HG03575 (cell line): ENCODE data around the gene HIF1AN.
"Not testable (repeated sequence)": the region's sequence is repeated elsewhere in the genome, so short reads cannot be mapped to it uniquely, and the experiment has no call there.

Experiments used
- ATAC-seq: cut with Tn5 transposase; IDR thresholded peaks from one replicate; pipeline ENCODE4 v1.9.1; 2021; ENCODE audit not compliant: unreplicated experiment, insufficient number of reproducible peaks, low FRiP score; ENCODE audit errors: extremely low read depth

The HIF1AN gene

DNA sequence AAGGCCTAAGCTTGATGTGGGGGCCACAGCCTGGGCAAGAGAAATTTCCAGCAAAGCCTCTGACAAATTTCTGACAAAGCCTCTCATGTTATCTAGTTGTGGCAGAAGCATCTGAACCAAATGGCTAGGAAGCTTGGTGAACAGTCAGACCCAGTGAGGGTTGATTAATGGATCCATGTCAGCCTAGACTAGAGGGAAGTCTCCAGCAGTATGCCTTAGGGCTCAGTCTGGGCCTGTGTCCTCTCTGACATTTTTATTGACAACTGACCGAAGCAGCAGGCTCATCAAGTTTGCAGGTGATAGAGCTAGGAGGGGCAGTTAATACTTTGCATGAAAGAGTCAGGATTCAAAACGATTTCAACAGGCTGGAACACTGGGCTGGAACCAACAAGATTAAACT is 25.3 kb downstream of the HIF1AN start:
- no peak for ATAC-seq

DNA sequence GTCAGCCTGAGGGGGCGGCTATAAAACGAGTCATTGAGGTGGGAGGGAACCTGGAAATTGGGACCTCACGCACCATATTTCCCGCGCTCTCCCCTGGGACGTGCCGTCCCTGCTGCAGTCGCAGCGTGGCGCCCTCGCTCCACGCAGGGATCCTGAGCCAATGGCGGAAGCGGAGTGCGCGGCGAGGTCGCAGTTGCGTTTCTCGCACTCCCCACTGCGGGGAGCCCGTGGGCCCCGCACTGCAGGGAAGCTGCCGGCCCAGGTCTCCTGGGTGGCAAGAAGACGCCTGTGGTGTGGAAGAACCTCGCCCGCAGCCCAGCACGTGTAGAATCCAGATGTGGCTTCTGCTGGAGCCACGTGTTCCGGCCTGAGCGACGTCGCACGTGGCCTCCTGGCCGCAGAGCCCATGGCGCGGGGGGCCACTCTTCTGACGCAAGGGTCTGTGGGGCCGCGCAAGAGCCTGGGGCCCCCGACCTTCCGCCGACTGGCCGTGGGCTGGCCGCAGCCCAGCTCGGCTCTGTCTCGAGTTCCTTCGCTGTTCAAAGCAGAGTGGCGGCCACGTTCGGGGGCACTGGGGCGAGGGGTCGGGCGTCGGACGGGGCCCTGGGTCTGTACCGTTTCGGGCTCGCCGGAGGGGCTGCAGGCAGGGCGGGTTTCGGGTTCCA is 26.4 kb downstream of the HIF1AN start:
- no peak for ATAC-seq

DNA sequence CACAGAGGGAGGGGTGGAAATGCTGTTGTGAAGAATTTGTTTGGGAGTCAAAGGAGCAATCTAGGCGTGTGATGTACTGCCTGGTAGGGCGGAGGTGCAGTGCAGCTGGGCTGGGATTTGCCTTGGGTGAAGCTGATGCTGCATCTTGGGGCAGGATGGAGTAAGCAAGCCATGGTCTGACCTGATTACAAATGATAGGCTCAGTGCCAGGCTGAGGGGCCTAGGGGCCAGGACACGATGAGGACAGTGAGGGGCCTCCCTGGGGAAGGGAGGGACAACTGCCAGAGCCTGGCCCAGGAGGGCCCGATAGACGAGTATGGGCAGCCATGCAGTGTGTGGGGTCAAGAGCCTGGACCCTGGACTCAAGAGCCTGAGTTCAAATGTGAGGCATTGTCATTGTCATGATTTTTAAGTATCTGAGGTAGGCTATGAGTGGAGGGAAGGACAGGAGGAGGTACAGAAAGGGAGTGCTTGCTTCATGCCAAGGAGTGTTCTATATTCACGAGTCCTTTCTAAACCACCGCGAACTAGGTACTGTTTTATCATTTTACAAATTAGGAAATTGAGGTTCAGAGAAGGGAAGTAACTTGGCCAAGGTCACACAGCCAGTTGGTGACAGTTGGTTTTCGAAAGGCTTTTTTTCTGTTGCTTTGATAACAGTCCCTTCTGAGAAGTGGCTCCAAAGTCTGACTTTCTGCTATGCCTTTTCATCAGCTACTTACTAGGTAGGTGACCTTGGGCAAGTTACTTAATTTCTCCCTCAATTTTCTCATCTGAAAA is 29.7 kb downstream of the HIF1AN start:
- no peak for ATAC-seq

DNA sequence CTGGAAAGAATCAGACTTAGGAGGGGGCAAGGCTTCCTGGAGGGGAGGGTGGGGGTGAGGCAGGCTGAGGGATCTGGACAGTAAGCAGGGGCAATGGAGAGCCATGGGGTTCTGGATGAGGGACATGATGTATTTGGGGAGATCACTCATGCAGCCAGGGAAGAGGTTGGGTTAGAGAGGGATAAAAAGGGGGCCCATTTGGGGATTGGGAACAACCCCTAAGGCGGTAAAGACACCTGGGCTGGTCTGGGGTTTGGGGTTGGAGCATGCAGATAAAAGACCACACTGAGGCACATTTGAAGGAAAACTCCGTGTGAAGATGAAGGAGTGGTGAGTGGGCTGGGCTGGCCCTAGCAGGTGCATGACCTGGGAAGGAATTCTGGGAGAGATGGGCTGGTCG is 30.8 kb downstream of the HIF1AN start:
- ATAC-seq = no peak

DNA sequence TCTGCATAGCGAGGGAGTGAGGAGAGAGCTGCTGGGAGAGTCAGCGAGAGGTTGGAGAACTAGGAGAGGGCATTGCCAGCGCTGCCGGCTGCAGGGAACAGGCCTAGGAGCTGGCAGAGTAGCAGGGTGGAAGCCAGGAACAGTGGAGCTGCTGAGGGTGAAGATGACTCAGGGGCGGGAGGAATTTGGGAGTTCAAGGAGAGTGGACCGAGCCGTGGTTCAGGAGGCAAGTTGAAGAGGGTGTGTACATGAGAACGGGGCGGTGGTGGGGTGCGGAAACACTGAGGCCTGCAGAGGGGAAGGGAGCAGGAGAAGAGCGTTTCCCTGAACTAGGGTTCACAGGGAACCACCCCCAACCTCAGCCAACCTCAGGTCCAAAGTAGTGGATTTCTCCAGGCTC is 31.5 kb downstream of the HIF1AN start:
- no peak for ATAC-seq

DNA sequence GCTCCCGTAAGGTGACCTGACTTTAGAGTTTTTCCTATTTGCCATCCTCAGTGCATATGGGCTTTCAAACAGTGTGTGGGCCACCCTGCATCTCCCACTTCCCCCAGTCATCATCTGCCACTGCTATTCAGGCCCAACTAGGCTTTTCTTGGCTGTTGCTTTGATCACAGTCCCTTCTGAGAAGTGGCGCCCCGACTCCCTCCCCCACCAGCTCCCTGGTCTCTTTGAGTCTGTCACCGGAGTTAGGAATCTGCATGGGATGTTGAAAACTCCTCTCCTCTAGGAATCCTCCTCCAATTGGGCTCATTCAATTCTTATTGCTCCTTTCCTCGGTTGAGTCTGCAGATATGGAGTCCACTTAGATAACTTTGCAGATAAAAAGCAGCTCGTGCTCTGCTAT is 32.1 kb downstream of the HIF1AN start:
- ATAC-seq = no peak

DNA sequence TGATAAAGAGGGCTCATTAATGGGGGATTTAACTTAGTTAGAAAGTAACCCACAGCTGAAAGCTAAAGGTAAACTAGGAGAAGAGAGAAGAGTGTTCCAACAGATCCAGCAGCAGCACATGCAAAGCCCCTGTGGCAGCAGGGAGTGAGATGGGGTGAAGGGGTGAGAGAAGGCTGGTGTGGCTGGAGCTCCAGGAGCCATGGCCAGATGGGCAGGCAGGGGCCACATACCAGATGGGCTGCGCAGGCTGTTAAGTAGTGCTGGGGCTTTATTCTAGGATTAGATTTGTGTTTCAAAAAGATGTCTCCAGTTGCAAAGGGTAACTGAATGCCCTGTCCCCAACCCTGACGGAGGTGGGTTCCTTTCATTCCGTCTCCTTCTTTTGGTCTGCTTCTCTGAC is 33.2 kb downstream of the HIF1AN start:
- no peak for ATAC-seq

DNA sequence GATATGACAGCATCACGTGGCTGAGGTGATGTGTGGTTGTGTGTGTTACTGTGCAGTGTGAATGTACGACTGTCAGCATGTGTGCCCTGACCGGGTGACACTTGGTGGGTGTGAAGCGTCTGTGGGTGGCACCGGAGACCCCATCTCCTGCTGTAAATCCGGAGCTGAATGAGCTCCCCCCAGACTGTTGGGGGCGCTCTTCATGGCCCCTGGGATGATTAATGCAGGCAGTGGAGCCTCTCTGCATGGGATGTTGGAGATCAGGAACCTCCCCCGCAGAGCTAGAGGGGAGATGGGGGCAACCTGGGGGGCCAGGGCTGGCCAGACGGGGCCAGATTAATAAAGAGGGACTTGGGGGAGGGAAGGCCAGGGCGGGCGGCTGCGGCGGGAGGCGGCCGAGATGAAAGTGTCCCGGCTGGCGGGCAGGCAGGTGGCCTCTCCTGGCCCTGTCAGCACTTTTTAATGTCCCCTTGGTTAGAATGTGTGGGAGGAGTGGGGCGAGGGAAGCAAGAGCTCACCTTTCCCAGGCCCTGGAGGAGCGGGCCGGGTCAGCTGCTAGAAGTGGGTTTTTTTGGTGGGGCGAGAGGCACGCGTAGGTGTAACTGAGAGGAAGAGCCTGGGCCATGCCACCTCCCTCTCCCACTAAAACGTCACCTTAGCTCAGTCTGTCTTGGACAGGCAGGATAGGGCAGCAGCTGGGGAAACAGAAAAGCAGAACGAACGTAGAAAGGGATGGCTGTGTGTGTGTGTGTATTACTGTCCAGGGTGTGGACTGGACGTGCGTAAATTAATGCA is 34.1 kb downstream of the HIF1AN start:
- ATAC-seq = no peak

DNA sequence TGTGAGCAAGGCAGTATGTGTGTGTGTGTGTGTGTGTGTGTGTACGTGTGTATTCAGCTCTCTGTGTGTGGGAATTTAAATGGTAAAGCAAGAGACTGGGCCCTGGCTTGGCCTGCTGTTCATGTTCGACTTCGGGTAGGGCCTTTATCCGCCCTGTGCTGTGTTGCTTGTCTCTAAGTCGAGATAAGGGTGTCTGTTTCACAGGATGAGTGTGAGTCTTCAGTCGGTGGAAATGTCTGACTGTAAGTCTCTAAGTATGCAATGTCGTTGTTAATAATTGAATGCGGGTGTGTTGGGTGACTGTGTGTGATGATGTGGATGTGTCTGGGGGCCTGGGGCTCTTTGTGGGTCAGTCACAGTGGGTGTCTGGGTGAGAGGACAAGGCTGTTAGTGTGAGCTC is 34.8 kb downstream of the HIF1AN start:
- ATAC-seq = no peak

DNA sequence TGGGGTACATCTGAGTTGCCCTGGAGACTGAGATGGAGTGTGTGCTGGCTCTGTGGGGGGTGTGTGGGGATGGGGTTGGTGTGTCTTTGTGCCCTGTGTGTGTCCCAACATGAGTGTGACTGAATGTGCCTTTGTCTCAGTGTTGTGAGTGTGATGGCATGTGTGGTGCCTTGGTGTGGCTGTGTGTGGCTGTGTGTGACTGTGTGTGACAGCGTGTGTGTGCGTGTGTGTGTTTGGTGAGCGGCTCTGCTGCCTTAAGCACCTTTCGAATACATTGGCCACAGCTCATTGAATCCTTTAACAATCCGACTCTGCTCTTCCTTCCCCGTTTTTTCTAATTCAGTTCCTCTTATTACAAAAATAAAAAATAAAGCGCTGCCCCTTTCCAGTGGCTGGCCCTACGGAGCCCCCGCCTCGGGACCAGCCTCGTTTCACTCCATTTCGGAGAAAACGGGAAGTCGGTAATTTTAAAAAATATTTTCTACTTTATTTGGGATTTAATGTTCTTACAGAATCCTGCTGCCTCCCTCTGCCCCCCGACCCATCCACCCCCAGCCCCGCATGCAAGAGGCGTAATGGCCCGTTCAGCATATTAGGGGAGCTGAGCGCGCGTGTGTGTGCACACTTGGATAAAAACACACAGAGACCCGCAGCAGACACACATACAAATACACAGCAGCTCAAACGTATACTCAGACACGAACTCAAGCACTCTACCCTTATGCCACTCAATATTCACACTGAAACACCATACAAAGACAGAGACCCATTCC is 35.5 kb downstream of the HIF1AN start:
- no peak for ATAC-seq

DNA sequence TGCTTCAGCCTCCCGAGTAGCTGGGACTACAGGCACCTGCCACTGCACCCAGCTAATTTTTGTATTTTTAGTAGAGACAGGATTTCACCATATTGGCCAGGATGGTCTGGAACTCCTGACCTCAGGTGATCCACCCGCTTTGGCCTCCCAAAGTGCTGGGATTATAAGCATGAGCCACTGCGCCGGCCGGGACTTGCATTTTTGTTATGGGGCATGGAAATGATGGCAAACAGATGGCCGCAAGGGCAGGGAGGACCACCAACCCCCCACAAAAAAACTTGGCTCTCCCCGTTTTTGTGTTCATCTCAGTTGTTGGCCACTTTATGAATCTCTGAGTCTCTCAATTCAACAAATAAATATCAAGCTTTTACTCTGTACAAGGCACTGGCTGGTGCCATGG is 39.4 kb downstream of the HIF1AN start:
- not testable (repeated sequence) for ATAC-seq

DNA sequence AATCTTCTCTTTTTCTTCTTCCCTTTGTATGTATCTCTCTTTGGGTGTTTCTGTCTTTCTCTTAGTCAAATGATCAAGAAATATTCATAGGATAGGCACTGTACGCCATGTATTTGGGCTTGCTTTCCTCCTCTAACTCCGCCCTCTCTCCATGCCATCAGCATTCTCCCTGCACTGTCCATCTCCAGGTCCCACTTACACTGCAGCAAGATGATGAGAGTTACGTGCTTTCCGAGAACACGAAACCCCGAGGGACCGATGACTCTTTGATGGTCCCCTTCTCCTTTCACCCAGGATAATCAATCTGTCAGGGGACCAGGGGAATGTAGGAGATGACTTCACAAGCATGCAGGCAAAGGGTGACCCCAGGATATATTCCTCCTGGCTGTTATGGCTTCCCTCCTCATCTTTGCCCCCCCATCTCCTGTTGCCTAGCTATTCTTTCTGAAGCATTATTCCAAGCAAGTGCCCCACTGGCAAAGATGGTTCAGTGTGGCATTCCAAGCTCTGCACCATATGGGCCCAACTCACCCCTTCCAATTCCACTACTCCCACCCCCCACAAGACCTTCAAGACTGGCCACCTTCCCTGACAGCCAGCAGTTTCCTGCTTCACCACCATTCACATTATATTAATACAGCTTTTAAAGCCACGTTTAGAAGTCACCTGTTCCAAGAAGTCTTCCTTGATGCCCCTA is 40.0 kb downstream of the HIF1AN start:
- ATAC-seq = no peak

DNA sequence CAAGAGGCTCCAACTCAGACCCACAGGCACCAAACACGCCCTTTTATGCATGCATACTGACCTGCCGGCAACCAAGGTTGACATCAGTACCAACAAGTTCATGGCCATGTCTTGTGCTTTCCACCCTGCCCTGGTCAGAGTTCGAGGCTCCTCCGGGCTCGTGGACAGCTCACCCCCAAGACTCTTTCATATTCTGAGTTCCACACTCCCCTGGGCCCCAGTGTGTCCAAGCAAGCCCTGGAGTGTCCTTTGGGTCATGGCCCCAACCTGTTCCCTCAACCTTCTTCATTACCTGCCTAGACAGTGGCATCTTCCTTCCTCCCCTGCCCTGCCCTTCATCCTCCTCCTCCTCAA is 40.5 kb downstream of the HIF1AN start:
- no peak for ATAC-seq

DNA sequence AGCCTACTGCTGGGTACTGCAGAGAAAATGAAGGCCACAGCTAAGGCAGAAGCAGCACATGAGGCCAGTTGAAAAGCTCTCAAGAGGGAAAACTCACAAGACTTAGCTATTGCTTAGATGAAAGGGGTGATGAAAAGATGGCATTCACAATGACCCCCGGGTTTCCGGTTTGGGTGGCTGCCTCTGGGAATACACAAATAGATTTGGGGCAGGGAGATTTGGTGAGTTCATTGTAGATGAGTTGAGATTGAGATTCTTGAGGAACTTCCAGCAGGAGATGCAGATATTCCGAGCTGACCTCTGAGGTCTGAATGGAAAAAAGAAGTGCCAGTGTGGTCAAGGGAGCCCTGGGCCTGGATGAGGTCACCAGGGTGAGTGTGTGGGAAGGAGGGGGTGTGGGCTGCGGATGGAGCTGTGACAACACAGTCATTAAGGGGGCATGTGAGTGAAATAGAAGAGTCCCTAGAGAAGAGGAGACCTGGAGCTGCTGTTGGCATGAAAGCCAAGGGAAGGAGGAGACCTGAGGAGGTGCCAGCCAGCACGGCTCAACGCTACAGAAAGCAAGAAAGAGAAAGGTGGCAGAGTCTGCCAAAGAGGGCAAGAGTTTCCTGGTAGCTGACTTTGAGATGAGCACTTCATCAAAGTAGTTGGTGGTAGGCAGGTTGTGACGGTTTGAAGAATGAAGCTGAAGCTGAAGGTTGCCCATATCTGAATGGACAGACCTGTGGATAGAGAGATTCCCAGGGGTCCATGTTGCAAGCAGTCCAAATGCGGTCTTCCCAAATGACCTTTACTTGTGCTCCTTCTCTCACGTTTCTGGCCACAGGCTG is 43.7 kb downstream of the HIF1AN start:
- no peak for ATAC-seq

DNA sequence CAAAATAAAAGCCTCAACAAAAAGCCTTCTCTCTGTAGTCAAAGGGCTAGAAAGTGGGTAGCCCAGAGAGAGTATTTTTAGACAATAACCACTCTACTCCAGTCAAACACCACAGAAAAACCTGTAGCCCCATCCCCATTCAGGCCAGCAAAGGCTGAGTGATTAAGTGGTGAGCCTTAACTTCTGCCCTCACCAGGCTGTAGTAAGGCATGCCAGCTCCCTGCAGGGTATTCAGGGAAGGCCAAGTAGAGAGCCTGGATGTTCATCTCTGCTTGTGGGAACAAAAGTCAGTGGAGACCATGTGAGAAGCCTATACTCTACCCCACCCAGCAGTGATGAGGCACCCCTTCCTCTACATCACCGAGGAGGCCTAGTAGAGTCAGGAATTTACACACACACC is 51.2 kb downstream of the HIF1AN start:
- no peak for ATAC-seq

DNA sequence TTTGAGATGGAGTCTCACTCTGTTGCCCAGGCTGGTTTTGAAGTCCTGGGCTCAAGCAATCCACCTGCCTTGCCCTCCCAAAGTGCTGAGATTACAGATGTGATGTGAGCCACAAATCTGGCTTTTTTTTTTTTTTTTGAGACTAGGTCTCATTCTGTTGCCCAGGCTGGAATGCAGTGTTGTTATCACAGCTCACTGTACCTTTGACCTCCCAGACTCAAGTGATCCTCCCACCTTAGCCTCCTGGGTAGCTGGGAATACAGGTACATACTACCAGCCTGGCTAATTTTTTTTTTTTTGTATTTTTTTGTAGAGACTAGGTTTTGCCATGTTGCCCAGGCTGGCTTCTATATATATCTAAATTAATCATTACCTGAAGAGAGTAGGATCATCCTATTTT is 62.4 kb downstream of the HIF1AN start:
- no peak for ATAC-seq

DNA sequence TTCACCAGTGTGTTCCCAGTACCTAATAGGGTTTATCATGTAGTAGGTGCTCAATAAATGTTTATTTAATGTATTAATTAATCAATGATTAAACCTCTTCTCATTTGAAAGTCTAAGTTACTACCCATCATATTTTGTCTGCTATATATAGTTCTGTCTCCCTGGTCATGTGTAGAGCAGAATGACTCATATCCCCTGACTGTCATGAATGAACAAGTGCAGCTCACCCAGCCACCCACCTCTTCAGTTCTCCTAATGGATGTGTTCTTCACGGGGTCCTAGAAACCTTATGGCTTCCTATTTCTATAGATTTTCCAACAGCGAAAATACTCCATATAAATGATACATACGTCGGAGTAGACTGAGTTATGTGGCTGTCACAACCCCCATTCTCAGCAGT is 64.5 kb downstream of the HIF1AN start:
- ATAC-seq = no peak

DNA sequence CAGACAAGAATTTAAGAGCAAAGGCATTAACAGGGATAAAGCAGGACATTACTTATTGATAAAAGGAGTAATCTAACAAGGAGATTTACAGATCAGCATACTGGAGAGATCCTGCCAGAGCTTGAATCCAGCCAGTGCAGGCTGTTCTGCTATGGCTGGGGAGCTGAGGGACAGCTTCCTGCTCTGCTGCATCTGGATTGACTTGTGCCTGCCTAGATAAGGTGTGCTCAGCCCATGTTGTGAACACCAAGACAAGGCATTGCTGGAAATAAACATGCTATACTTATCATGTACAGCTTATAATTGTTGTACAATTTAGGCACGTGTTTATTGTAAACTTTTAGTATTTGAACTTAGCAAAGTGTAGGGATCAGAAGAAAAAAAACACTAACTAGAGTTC is 71.7 kb downstream of the HIF1AN start:
- ATAC-seq = no peak
